IgD-negative memory B cell (primary cell): ENCODE measurements around the gene BATF. TPM values are rescaled to one million over a fixed set of nuclear protein-coding genes. Genes with fewer than 3 reads are reported as not detected.

ENCODE experiments used
- H3K27ac Mint-ChIP-seq, 3 donors: one replicate each; pipeline ENCODE4 v1.8.0; 2020 to 2022; ENCODE audit warnings: mild to moderate bottlenecking in 3 of 3, mixed read lengths in 3 of 3, moderate library complexity in 1 of 3
- H3K27me3 Mint-ChIP-seq: one replicate; pipeline ENCODE4 v1.8.0; 2021; ENCODE audit warnings: mixed read lengths
- H3K36me3 Mint-ChIP-seq: one replicate; pipeline ENCODE4 v1.8.0; 2020; ENCODE audit warnings: mild to moderate bottlenecking, mixed read lengths
- H3K4me1 Mint-ChIP-seq, 3 donors: one replicate each; pipeline ENCODE4 v1.8.0; 2020 to 2022; ENCODE audit warnings: mixed read lengths in 3 of 3, mild to moderate bottlenecking in 1 of 3
- H3K4me3 Mint-ChIP-seq, 4 donors: one replicate each; pipeline ENCODE4 v1.8.0; 2020 to 2022; ENCODE audit warnings: mild to moderate bottlenecking in 4 of 4, mixed read lengths in 4 of 4, moderate library complexity in 3 of 4
- H3K9me3 Mint-ChIP-seq, 3 donors: one replicate each; pipeline ENCODE4 v1.8.0; 2020 to 2021; ENCODE audit warnings: mixed read lengths in 3 of 3, mild to moderate bottlenecking in 1 of 3
- polyA plus RNA-seq: library from polyadenylated mRNA; unstranded; fragments of 300-500 nt; fragmentation: Illumina TruSeq; gene quantifications from one replicate; pipeline ENCODE4 v1.2.3, GENCODE V29; 2021

Gene BATF
- polyA plus RNA-seq, 1 donor from 2014 or later = 21.9 TPM

GRCh38 chr14:75494896-75495295 is 27.4 kb upstream of the BATF start:
- Mint-ChIP-seq H3K36me3 (no peaks in the 10 kb centered on the region), H3K27me3 (peaks cover 12% of the 10 kb centered on the region), H3K9me3 (no peaks in the 10 kb centered on the region), H3K4me1 (peaks cover 19 to 32% (median 24%) of the 10 kb centered on the region in 3 donors), H3K27ac (no peak overlapping the region), H3K4me3 (no peak overlapping the region)

- Mint-ChIP-seq H3K9me3 (no peaks in the 10 kb centered on the region), H3K27ac (no peak overlapping the region), H3K4me3 (no peak overlapping the region), H3K27me3 (peaks cover 12% of the 10 kb centered on the region), H3K4me1 (peaks cover 19 to 31% (median 24%) of the 10 kb centered on the region in 3 donors), H3K36me3 (no peaks in the 10 kb centered on the region)
These were observed 26.9 kb upstream of the BATF start for GRCh38 chr14:75495399-75495798.

- Mint-ChIP-seq H3K9me3 (no peaks in the 10 kb centered on the region), H3K4me3 (peak overlapping the region in 1 of 4 donors; percentile 30), H3K36me3 (no peaks in the 10 kb centered on the region), H3K4me1 (peaks cover 19 to 27% (median 24%) of the 10 kb centered on the region in 3 donors), H3K27ac (no peak overlapping the region), H3K27me3 (peaks cover 12% of the 10 kb centered on the region)
These were observed 26.4 kb upstream of the BATF start for GRCh38 chr14:75495882-75496281.

- H3K9me3 Mint-ChIP-seq = no peaks in the 10 kb centered on the region
- H3K4me1 Mint-ChIP-seq = peaks cover 19 to 27% (median 24%) of the 10 kb centered on the region in 3 donors
- H3K4me3 Mint-ChIP-seq = peak overlapping the region in 2 of 4 donors; percentile 6 to 53
- H3K36me3 Mint-ChIP-seq = no peaks in the 10 kb centered on the region
- H3K27ac Mint-ChIP-seq = peak overlapping the region in 1 of 3 donors; percentile 28
- H3K27me3 Mint-ChIP-seq = peaks cover 12% of the 10 kb centered on the region
These were observed 25.5 kb upstream of the BATF start for GRCh38 chr14:75496755-75497154.

- H3K27ac Mint-ChIP-seq = peak overlapping the region in 1 of 3 donors; percentile 28
- H3K27me3 Mint-ChIP-seq = peaks cover 12% of the 10 kb centered on the region
- no peaks in the 10 kb centered on the region for H3K9me3 Mint-ChIP-seq
- H3K36me3 Mint-ChIP-seq = no peaks in the 10 kb centered on the region
- peaks cover 19 to 27% (median 24%) of the 10 kb centered on the region in 3 donors for H3K4me1 Mint-ChIP-seq
- H3K4me3 Mint-ChIP-seq = peak overlapping the region in 2 of 4 donors; percentile 6 to 85
These were observed 25.1 kb upstream of the BATF start for GRCh38 chr14:75497191-75497590.

GRCh38 chr14:75497701-75498100 is 24.6 kb upstream of the BATF start:
- no peak overlapping the region for H3K27ac Mint-ChIP-seq
- peaks cover 12% of the 10 kb centered on the region for H3K27me3 Mint-ChIP-seq
- peaks cover 19 to 27% (median 24%) of the 10 kb centered on the region in 3 donors for H3K4me1 Mint-ChIP-seq
- no peaks in the 10 kb centered on the region for H3K9me3 Mint-ChIP-seq
- no peaks in the 10 kb centered on the region for H3K36me3 Mint-ChIP-seq
- H3K4me3 Mint-ChIP-seq = peak overlapping the region in 2 of 4 donors; percentile 61 to 85

- Mint-ChIP-seq H3K4me3 (peak overlapping the region in 1 of 4 donors; percentile 18), H3K27me3 (peaks cover 12% of the 10 kb centered on the region), H3K9me3 (no peaks in the 10 kb centered on the region), H3K36me3 (no peaks in the 10 kb centered on the region), H3K27ac (peak overlapping the region in 1 of 3 donors; percentile 78), H3K4me1 (peaks cover 16 to 23% (median 18%) of the 10 kb centered on the region in 3 donors)
These were observed 23.0 kb upstream of the BATF start for GRCh38 chr14:75499084-75499875.

GRCh38 chr14:75501080-75501479 is 21.2 kb upstream of the BATF start:
- Mint-ChIP-seq H3K9me3 (peaks cover 0 to 2% (median 0%) of the 10 kb centered on the region in 3 donors), H3K4me3 (no peak overlapping the region), H3K27me3 (peaks cover 12% of the 10 kb centered on the region), H3K36me3 (no peaks in the 10 kb centered on the region), H3K4me1 (peaks cover 13 to 17% (median 16%) of the 10 kb centered on the region in 3 donors), H3K27ac (no peak overlapping the region)

- Mint-ChIP-seq H3K4me1 (no peaks in the 10 kb centered on the region), H3K4me3 (no peak overlapping the region), H3K27ac (no peak overlapping the region), H3K9me3 (peaks cover 0 to 5% (median 2%) of the 10 kb centered on the region in 3 donors), H3K27me3 (no peaks in the 10 kb centered on the region), H3K36me3 (no peaks in the 10 kb centered on the region)
These were observed 17.9 kb upstream of the BATF start for GRCh38 chr14:75504411-75504810.

- Mint-ChIP-seq H3K4me3 (no peak overlapping the region), H3K36me3 (no peaks in the 10 kb centered on the region), H3K27ac (no peak overlapping the region), H3K4me1 (no peaks in the 10 kb centered on the region), H3K27me3 (no peaks in the 10 kb centered on the region), H3K9me3 (peaks cover 0 to 15% (median 8%) of the 10 kb centered on the region in 3 donors)
These were observed 15.3 kb upstream of the BATF start for GRCh38 chr14:75506930-75507329.

GRCh38 chr14:75510547-75510946 is 11.7 kb upstream of the BATF start:
- no peaks in the 10 kb centered on the region for H3K27me3 Mint-ChIP-seq
- peaks cover 0 to 15% (median 8%) of the 10 kb centered on the region in 3 donors for H3K9me3 Mint-ChIP-seq
- H3K36me3 Mint-ChIP-seq = no peaks in the 10 kb centered on the region
- peak overlapping the region in 1 of 4 donors; percentile 37 for H3K4me3 Mint-ChIP-seq
- no peak overlapping the region for H3K27ac Mint-ChIP-seq
- peaks cover 9 to 24% (median 10%) of the 10 kb centered on the region in 3 donors for H3K4me1 Mint-ChIP-seq

- Mint-ChIP-seq H3K27ac (no peak overlapping the region), H3K9me3 (peaks cover 0 to 15% (median 6%) of the 10 kb centered on the region in 3 donors), H3K36me3 (no peaks in the 10 kb centered on the region), H3K4me3 (peak overlapping the region in 1 of 4 donors; percentile 37), H3K27me3 (no peaks in the 10 kb centered on the region), H3K4me1 (peaks cover 16 to 31% (median 16%) of the 10 kb centered on the region in 3 donors)
These were observed 11.1 kb upstream of the BATF start for GRCh38 chr14:75511201-75511600.

GRCh38 chr14:75513911-75514672 is 8.2 kb upstream of the BATF start:
- no peaks in the 10 kb centered on the region for H3K36me3 Mint-ChIP-seq
- H3K4me1 Mint-ChIP-seq = peaks cover 26 to 41% (median 27%) of the 10 kb centered on the region in 3 donors
- peaks cover 0 to 10% (median 6%) of the 10 kb centered on the region in 3 donors for H3K9me3 Mint-ChIP-seq
- H3K4me3 Mint-ChIP-seq = peak overlapping the region; percentile 69 to 99 (median 87)
- H3K27ac Mint-ChIP-seq = peak overlapping the region; percentile 65 to 89 (median 88)
- no peaks in the 10 kb centered on the region for H3K27me3 Mint-ChIP-seq

- H3K9me3 Mint-ChIP-seq = peaks cover 0 to 7% (median 6%) of the 10 kb centered on the region in 3 donors
- H3K4me1 Mint-ChIP-seq = peaks cover 26 to 44% (median 27%) of the 10 kb centered on the region in 3 donors
These were observed 7.3 kb upstream of the BATF start for GRCh38 chr14:75514673-75515628.

More at GRCh38 chr14:75514673-75515628, 7.3 kb upstream of the BATF start:
- H3K27me3 Mint-ChIP-seq = no peaks in the 10 kb centered on the region
- peak overlapping the region; percentile 87 to 99 (median 90) for H3K4me3 Mint-ChIP-seq
- H3K36me3 Mint-ChIP-seq = no peaks in the 10 kb centered on the region
- peak overlapping the region; percentile 65 to 98 (median 88) for H3K27ac Mint-ChIP-seq
